Liver (tissue), 9 donors: Measurements from ENCODE around the gene RALGPS1. TPM values are rescaled to one million over a fixed set of nuclear protein-coding genes. Genes with fewer than 3 reads are reported as not detected.

Experiments
- DNase-seq: peaks from one replicate; pipeline ENCODE4 v3.0.0-alpha.2; 2017; ENCODE audit warnings: low spot score
- H3K27ac ChIP-seq, 2 donors: one replicate each; pipeline ENCODE4 v1.7.0; 2013; ENCODE audit warnings: inconsistent platforms in 2 of 2, low read length in 2 of 2, control low read depth in 1 of 2, low read depth in 1 of 2, mild to moderate bottlenecking in 1 of 2
- H3K27me3 ChIP-seq, 4 donors: one replicate each; pipeline versions ENCODE4 v1.6.1 to v1.7.0; 2013; ENCODE audit warnings: low read length in 3 of 4, inconsistent platforms in 1 of 4, mild to moderate bottlenecking in 1 of 4, moderate library complexity in 1 of 4; ENCODE audit not compliant: control insufficient read depth in 4 of 4, insufficient read depth in 4 of 4
- H3K36me3 ChIP-seq, 4 donors: one replicate each; pipeline versions ENCODE4 v1.6.1 to v1.7.0; 2013; ENCODE audit warnings: low read length in 3 of 4, mild to moderate bottlenecking in 3 of 4, low read depth in 1 of 4, moderate library complexity in 1 of 4; ENCODE audit not compliant: control insufficient read depth in 4 of 4, insufficient read depth in 3 of 4
- H3K4me1 ChIP-seq, 4 donors: one replicate each; pipeline versions ENCODE4 v1.6.1 to v1.7.0; 2013; ENCODE audit warnings: low read length in 3 of 4, mild to moderate bottlenecking in 3 of 4, moderate library complexity in 1 of 4; ENCODE audit not compliant: control insufficient read depth in 4 of 4, insufficient read depth in 4 of 4
- H3K4me3 ChIP-seq, 3 donors: one replicate each; pipeline versions ENCODE4 v1.6.1 to v1.7.0; 2013; ENCODE audit warnings: low read length in 3 of 3, control low read depth in 1 of 3, low read depth in 1 of 3, mild to moderate bottlenecking in 1 of 3
- H3K9ac ChIP-seq, 2 donors: one replicate each; pipeline ENCODE4 v1.7.0; 2013; ENCODE audit warnings: low read length in 2 of 2, mild to moderate bottlenecking in 2 of 2, moderate library complexity in 2 of 2, control low read depth in 1 of 2, low read depth in 1 of 2
- H3K9me3 ChIP-seq, 4 donors: one replicate each; pipeline versions ENCODE4 v1.6.1 to v1.7.0; 2013; ENCODE audit warnings: low read length in 3 of 4; ENCODE audit not compliant: control insufficient read depth in 4 of 4
- EGR1 ChIP-seq, 2 donors: IDR thresholded peaks; 2 replicates each; pipeline ENCODE4 v1.6.1; 2016 to 2018; ENCODE audit warnings: antibody characterized with exemption in 2 of 2, low read depth in 2 of 2
- FOXA1 ChIP-seq: IDR thresholded peaks from 2 replicates; pipeline ENCODE4 v1.6.1; 2016; ENCODE audit warnings: antibody characterized with exemption
- FOXA2 ChIP-seq: IDR thresholded peaks from 2 replicates; pipeline ENCODE4 v1.6.1; 2016; ENCODE audit warnings: antibody characterized with exemption
- GABPA ChIP-seq, 2 donors: IDR thresholded peaks in 1 of 2; conservative IDR thresholded peaks in 1 of 2; 2 replicates each; pipeline ENCODE4 v1.6.1; 2016; ENCODE audit warnings: antibody characterized with exemption in 2 of 2, mild to moderate bottlenecking in 1 of 2, moderate library complexity in 1 of 2
- HNF4A ChIP-seq, 2 donors: conservative IDR thresholded peaks; 2 replicates each; pipeline ENCODE4 v1.6.1; 2016; ENCODE audit warnings: antibody characterized with exemption in 2 of 2, mild to moderate bottlenecking in 2 of 2
- HNF4G ChIP-seq: IDR thresholded peaks from 2 replicates; pipeline ENCODE4 v1.6.1; 2016; ENCODE audit warnings: antibody characterized with exemption
- JUND ChIP-seq, 2 donors: IDR thresholded peaks; 2 replicates each; pipeline ENCODE4 v1.6.1; 2016; ENCODE audit warnings: antibody characterized with exemption in 2 of 2
- NR2F2 ChIP-seq: IDR thresholded peaks from 2 replicates; pipeline ENCODE4 v1.6.1; 2016; ENCODE audit warnings: antibody characterized with exemption
- RAD21 ChIP-seq, 2 donors: IDR thresholded peaks; 2 replicates each; pipeline ENCODE4 v1.6.1; 2016; ENCODE audit warnings: antibody characterized with exemption in 2 of 2, mild to moderate bottlenecking in 2 of 2
- RXRA ChIP-seq, 2 donors: IDR thresholded peaks; 2 replicates each; pipeline ENCODE4 v1.6.1; 2017 to 2018; ENCODE audit warnings: antibody characterized with exemption in 2 of 2, mild to moderate bottlenecking in 1 of 2
- SP1 ChIP-seq: IDR thresholded peaks from 2 replicates; pipeline ENCODE4 v1.6.1; 2018; ENCODE audit warnings: antibody characterized with exemption, mild to moderate bottlenecking
- TAF1 ChIP-seq: conservative IDR thresholded peaks from 2 replicates; pipeline ENCODE4 v1.6.1; 2016; ENCODE audit warnings: antibody characterized with exemption, mild to moderate bottlenecking
- YY1 ChIP-seq: IDR thresholded peaks from 2 replicates; pipeline ENCODE4 v1.6.1; 2016; ENCODE audit warnings: antibody characterized with exemption, mild to moderate bottlenecking
- WGBS: extraction: QIAGEN DNeasy Blood & Tissue Kit; methylation state at CpG from one replicate; pipeline ENCODE4 v1.1.7; 2013; 5-methylcytosine and 5-hydroxymethylcytosine counted together
- polyA plus RNA-seq, 2 donors: library from polyadenylated mRNA; stranded (reverse) in 1 of 2; unstranded in 1 of 2; fragments of 200-250 nt in 1 of 2; fragments of >200 nt in 1 of 2; fragmentation: Nextera tagmentation in 1 of 2; extraction: Ambion mirVana in 1 of 2; gene quantifications; one replicate each; pipeline versions ENCODE4 v1.2.1 to v1.2.3, GENCODE V29; 2013 to 2015
- total RNA-seq, 2 donors: library from RNA; depleted of rRNA; stranded (reverse); fragments of >200 nt; gene quantifications; one replicate each; pipeline ENCODE4 v1.2.3, GENCODE V29; 2014
- TF ChIP-seq, protein P1 (sequence below): IDR thresholded peaks from 2 replicates; pipeline ENCODE4 v1.6.1; 2016; ENCODE audit warnings: antibody characterized with exemption
- TF ChIP-seq, protein P2 (sequence below): fragments of 150-350 bp; IDR thresholded peaks from 2 replicates; pipeline ENCODE4 v1.5.1; 2017; ENCODE audit warnings: improper control_type of control experiment, low read depth, low read length; ENCODE audit not compliant: missing input control
- TF ChIP-seq, protein P3 (sequence below): IDR thresholded peaks from 2 replicates; pipeline ENCODE4 v1.6.1; 2016; ENCODE audit warnings: antibody characterized with exemption, mild to moderate bottlenecking
- TF ChIP-seq, protein P4 (sequence below): IDR thresholded peaks from 2 replicates; pipeline ENCODE4 v1.6.1; 2016; ENCODE audit warnings: antibody characterized with exemption
- TF ChIP-seq, protein P5 (sequence below): IDR thresholded peaks from 2 replicates; pipeline ENCODE4 v1.6.1; 2016; ENCODE audit warnings: antibody characterized with exemption
- donor health status: healthy.
- donor health status: healthy.
- donor health status: healthy.
- donor health status: healthy.
- donor health status: healthy.

Gene RALGPS1
- total and polyA plus RNA-seq, 4 donors: 1.4 to 2.7 (median 2.0) TPM

DNA sequence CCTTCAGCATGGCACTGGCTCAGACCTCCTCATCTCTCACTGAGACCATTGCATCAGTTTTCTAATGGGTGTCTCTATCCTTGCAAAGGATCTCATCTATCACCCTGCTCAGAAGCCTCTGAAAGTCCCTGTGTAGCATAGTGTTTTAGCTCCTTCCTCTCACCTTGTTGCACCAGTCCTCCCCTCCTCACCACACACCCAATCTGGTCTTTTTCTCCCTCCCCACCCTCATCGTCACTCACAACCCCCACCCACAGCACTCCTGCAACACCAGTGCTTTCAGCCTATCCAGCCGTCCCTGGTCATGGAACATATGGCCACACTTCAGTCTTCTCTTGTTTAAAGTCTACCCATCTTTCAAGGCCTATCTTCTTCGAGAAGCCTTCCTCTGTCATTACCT lies 133.4 kb downstream of the RALGPS1 start (continued):
- TF ChIP-seq JUND (IDR thresholded peaks at IDR 0.05) (no peak), FOXA2 (no peak), EGR1 (IDR thresholded peaks at IDR 0.05; ENCODE audit: low read depth in 2 of 2) (no peak)
- TF ChIP-seq, protein P1, sequence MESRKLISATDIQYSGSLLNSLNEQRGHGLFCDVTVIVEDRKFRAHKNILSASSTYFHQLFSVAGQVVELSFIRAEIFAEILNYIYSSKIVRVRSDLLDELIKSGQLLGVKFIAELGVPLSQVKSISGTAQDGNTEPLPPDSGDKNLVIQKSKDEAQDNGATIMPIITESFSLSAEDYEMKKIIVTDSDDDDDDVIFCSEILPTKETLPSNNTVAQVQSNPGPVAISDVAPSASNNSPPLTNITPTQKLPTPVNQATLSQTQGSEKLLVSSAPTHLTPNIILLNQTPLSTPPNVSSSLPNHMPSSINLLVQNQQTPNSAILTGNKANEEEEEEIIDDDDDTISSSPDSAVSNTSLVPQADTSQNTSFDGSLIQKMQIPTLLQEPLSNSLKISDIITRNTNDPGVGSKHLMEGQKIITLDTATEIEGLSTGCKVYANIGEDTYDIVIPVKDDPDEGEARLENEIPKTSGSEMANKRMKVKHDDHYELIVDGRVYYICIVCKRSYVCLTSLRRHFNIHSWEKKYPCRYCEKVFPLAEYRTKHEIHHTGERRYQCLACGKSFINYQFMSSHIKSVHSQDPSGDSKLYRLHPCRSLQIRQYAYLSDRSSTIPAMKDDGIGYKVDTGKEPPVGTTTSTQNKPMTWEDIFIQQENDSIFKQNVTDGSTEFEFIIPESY: no peak

DNA sequence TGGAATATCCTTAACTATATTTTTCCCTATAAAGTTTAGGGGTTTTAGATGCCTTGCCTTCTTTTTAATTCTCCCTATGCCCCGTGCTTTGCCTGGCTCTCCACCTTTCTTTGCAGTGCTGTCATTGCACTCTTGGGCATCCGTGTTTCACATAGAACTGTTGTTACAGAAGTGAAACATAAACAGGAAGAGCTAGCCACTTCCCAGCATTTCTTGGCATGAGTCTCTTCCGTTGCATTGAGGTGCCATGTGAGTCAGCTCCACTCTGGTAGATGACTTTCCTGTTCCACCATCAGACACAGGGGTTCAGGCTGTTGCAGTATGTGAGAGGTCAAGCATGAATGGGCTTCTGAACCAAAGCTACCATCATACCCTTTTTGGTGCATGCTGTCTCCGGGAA lies 134.5 kb downstream of the RALGPS1 start:
- H3K4me1 ChIP-seq: no peaks in the 10 kb centered on the region
- no peaks in the 10 kb centered on the region for H3K36me3 ChIP-seq
- no peak overlapping the region for H3K9ac ChIP-seq
- no peaks in the 10 kb centered on the region for H3K27me3 ChIP-seq
- no peak for DNase-seq
- H3K4me3 ChIP-seq: no peak overlapping the region
- H3K9me3 ChIP-seq: no peaks in the 10 kb centered on the region
- no peak overlapping the region for H3K27ac ChIP-seq
- WGBS: 65% methylated on average over 4 of the region's 4 CpGs
- TF ChIP-seq JUND (IDR thresholded peaks at IDR 0.05): no peak
- no peak for TF ChIP-seq EGR1 (IDR thresholded peaks at IDR 0.05; ENCODE audit: low read depth in 2 of 2)
- TF ChIP-seq SP1: peak; percentile 60
- TF ChIP-seq, protein P1: no peak
- TF ChIP-seq YY1: no peak
- no peak for TF ChIP-seq TAF1
- peak; percentile 44 to 45 for TF ChIP-seq RAD21 (IDR thresholded peaks at IDR 0.05)
- TF ChIP-seq, protein P2, sequence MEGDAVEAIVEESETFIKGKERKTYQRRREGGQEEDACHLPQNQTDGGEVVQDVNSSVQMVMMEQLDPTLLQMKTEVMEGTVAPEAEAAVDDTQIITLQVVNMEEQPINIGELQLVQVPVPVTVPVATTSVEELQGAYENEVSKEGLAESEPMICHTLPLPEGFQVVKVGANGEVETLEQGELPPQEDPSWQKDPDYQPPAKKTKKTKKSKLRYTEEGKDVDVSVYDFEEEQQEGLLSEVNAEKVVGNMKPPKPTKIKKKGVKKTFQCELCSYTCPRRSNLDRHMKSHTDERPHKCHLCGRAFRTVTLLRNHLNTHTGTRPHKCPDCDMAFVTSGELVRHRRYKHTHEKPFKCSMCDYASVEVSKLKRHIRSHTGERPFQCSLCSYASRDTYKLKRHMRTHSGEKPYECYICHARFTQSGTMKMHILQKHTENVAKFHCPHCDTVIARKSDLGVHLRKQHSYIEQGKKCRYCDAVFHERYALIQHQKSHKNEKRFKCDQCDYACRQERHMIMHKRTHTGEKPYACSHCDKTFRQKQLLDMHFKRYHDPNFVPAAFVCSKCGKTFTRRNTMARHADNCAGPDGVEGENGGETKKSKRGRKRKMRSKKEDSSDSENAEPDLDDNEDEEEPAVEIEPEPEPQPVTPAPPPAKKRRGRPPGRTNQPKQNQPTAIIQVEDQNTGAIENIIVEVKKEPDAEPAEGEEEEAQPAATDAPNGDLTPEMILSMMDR: peak; percentile 35
- no peak for TF ChIP-seq FOXA1
- no peak for TF ChIP-seq FOXA2
- no peak for TF ChIP-seq HNF4A (conservative IDR thresholded peaks at IDR 0.05)
- TF ChIP-seq GABPA (IDR thresholded peaks at IDR 0.05 in 1 of 2, conservative IDR thresholded peaks at IDR 0.05 in 1 of 2): peak; percentile 16 to 35
- TF ChIP-seq, protein P3, sequence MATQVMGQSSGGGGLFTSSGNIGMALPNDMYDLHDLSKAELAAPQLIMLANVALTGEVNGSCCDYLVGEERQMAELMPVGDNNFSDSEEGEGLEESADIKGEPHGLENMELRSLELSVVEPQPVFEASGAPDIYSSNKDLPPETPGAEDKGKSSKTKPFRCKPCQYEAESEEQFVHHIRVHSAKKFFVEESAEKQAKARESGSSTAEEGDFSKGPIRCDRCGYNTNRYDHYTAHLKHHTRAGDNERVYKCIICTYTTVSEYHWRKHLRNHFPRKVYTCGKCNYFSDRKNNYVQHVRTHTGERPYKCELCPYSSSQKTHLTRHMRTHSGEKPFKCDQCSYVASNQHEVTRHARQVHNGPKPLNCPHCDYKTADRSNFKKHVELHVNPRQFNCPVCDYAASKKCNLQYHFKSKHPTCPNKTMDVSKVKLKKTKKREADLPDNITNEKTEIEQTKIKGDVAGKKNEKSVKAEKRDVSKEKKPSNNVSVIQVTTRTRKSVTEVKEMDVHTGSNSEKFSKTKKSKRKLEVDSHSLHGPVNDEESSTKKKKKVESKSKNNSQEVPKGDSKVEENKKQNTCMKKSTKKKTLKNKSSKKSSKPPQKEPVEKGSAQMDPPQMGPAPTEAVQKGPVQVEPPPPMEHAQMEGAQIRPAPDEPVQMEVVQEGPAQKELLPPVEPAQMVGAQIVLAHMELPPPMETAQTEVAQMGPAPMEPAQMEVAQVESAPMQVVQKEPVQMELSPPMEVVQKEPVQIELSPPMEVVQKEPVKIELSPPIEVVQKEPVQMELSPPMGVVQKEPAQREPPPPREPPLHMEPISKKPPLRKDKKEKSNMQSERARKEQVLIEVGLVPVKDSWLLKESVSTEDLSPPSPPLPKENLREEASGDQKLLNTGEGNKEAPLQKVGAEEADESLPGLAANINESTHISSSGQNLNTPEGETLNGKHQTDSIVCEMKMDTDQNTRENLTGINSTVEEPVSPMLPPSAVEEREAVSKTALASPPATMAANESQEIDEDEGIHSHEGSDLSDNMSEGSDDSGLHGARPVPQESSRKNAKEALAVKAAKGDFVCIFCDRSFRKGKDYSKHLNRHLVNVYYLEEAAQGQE: no peak
- TF ChIP-seq, protein P4, sequence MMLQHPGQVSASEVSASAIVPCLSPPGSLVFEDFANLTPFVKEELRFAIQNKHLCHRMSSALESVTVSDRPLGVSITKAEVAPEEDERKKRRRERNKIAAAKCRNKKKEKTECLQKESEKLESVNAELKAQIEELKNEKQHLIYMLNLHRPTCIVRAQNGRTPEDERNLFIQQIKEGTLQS: no peak
- TF ChIP-seq, protein P5, sequence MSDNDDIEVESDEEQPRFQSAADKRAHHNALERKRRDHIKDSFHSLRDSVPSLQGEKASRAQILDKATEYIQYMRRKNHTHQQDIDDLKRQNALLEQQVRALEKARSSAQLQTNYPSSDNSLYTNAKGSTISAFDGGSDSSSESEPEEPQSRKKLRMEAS: peak; percentile 71
- TF ChIP-seq RXRA (IDR thresholded peaks at IDR 0.05): peak in 1 of 2 donors; percentile 27
- TF ChIP-seq NR2F2: peak; percentile 31
- no peak for TF ChIP-seq HNF4G
